Inferior parietal cortex (tissue), 1 donor: ENCODE results near the gene KRT36.

ENCODE experiments used
- DNase-seq: peaks from one replicate; pipeline ENCODE4 v3.0.0-alpha.2; 2016; ENCODE audit errors: extremely low spot score

The KRT36 gene

GRCh38 chr17:41522301-41523224 lies 32.9 kb upstream of the KRT36 start:
- no peak for DNase-seq

GRCh38 chr17:41521574-41522261 lies 32.0 kb upstream of the KRT36 start:
- no peak for DNase-seq

GRCh38 chr17:41520821-41521521 lies 31.3 kb upstream of the KRT36 start:
- DNase-seq: no peak

- DNase-seq: no peak
These were observed 30.0 kb upstream of the KRT36 start for GRCh38 chr17:41519501-41520224.

- no peak for DNase-seq
These were observed 29.2 kb upstream of the KRT36 start, which contains the start of gene KRT15 for GRCh38 chr17:41518789-41519449. Gene KRT15 (minus strand): TSS chr17:41518890. CDS start chr17:41518827, 63 bp downstream.

GRCh38 chr17:41518031-41518430 lies 28.3 kb upstream of the KRT36 start:
- no peak for DNase-seq

GRCh38 chr17:41516830-41517283 lies 27.1 kb upstream of the KRT36 start:
- no peak for DNase-seq

GRCh38 chr17:41516147-41516829 lies 26.6 kb upstream of the KRT36 start:
- no peak for DNase-seq

GRCh38 chr17:41513168-41513547 lies 23.4 kb upstream of the KRT36 start:
- DNase-seq: no peak

- DNase-seq: no peak
These were observed 22.9 kb upstream of the KRT36 start for GRCh38 chr17:41512546-41513167.

GRCh38 chr17:41511716-41512115 lies 22.0 kb upstream of the KRT36 start:
- no peak for DNase-seq

GRCh38 chr17:41511116-41511515 lies 21.4 kb upstream of the KRT36 start:
- DNase-seq: no peak

- no peak for DNase-seq
These were observed 20.7 kb upstream of the KRT36 start for GRCh38 chr17:41510251-41511065.

GRCh38 chr17:41507315-41507880 lies 17.7 kb upstream of the KRT36 start:
- DNase-seq: no peak

GRCh38 chr17:41505809-41506767 lies 16.4 kb upstream of the KRT36 start:
- DNase-seq: no peak

GRCh38 chr17:41505007-41505808 lies 15.5 kb upstream of the KRT36 start, which contains the start of gene KRT13:
Gene KRT13 (minus strand): TSS chr17:41505612. CDS start chr17:41505550, 62 bp downstream.
- DNase-seq: no peak
